Activated CD8-positive, alpha-beta memory T cell treated with anti-CD3 and anti-CD28 coated beads for 24 hours (primary cell): Measurements from ENCODE around the gene DHRS3.
"Not testable (repeated sequence)": the region's sequence is repeated elsewhere in the genome, so short reads cannot be mapped to it uniquely, and the experiment has no call there.

Experiments used
- DNase-seq: peaks from one replicate; pipeline ENCODE4 v3.0.0-alpha.2; 2020

The DHRS3 gene

GRCh38 chr1:12617901-12618660 is at the start of gene DHRS3:
TSS of gene DHRS3 (minus strand) at chr1:12618210. CDS start at chr1:12617348, 862 bp downstream.
- DNase-seq: peak; percentile 88

GRCh38 chr1:12666141-12666735 is 48.2 kb upstream of the DHRS3 start:
- DNase-seq: no peak

- no peak for DNase-seq
These were observed 47.5 kb upstream of the DHRS3 start for GRCh38 chr1:12665511-12665910.

GRCh38 chr1:12662556-12662955 is 44.5 kb upstream of the DHRS3 start:
- no peak for DNase-seq

GRCh38 chr1:12661606-12662219 is 43.7 kb upstream of the DHRS3 start:
- DNase-seq: no peak

- DNase-seq: peak; percentile 86
These were observed 40.8 kb upstream of the DHRS3 start for GRCh38 chr1:12658531-12659453.

- DNase-seq: not testable (repeated sequence)
These were observed 40.0 kb upstream of the DHRS3 start for GRCh38 chr1:12657885-12658512.

- no peak for DNase-seq
These were observed 39.3 kb upstream of the DHRS3 start for GRCh38 chr1:12657060-12657884.

- no peak for DNase-seq
These were observed 38.6 kb upstream of the DHRS3 start for GRCh38 chr1:12656575-12656974.

- DNase-seq: no peak
These were observed 36.6 kb upstream of the DHRS3 start for GRCh38 chr1:12654657-12655056.

- no peak for DNase-seq
These were observed 36.1 kb upstream of the DHRS3 start for GRCh38 chr1:12654004-12654567.

- DNase-seq: no peak
These were observed 32.0 kb upstream of the DHRS3 start for GRCh38 chr1:12649971-12650421.

GRCh38 chr1:12648741-12649140 is 30.7 kb upstream of the DHRS3 start:
- DNase-seq: no peak

GRCh38 chr1:12645401-12645800 is 27.4 kb upstream of the DHRS3 start:
- DNase-seq: not testable (repeated sequence)

- DNase-seq: no peak
These were observed 26.8 kb upstream of the DHRS3 start for GRCh38 chr1:12644829-12645228.

GRCh38 chr1:12644237-12644636 is 26.2 kb upstream of the DHRS3 start:
- no peak for DNase-seq

GRCh38 chr1:12643785-12644184 is 25.8 kb upstream of the DHRS3 start, which contains the start of gene AADACL4:
TSS of gene AADACL4 (plus strand) at chr1:12644085. CDS start at chr1:12644547, 462 bp downstream.
- no peak for DNase-seq

- no peak for DNase-seq
These were observed 25.1 kb upstream of the DHRS3 start for GRCh38 chr1:12643079-12643478.

- no peak for DNase-seq
These were observed 22.9 kb upstream of the DHRS3 start for GRCh38 chr1:12640958-12641272.

- DNase-seq: no peak
These were observed 22.4 kb upstream of the DHRS3 start for GRCh38 chr1:12640237-12640957.

GRCh38 chr1:12637693-12638092 is 19.7 kb upstream of the DHRS3 start:
- no peak for DNase-seq
